WTC11 (cell line): ENCODE data around the gene DIPK2A. TPM values are rescaled to one million over a fixed set of nuclear protein-coding genes. Genes with fewer than 3 reads are reported as not detected.

ENCODE experiments used
- FOXP1 ChIP-seq: sonication (generic); formaldehyde crosslinking; IDR thresholded peaks from 2 replicates; pipeline ENCODE4 v1.8.0; 2022; ENCODE audit warnings: missing genetic modification reagents, mild to moderate bottlenecking, moderate library complexity, borderline replicate concordance
- total RNA-seq: library from RNA; stranded (reverse); gene quantifications from 3 replicates; pipeline ENCODE4 v1.2.3, GENCODE V29; 2021
- TF ChIP-seq, protein P1 (sequence below): sonication (generic); formaldehyde crosslinking; IDR thresholded peaks from 2 replicates; pipeline ENCODE4 v1.8.0; 2023; ENCODE audit warnings: mild to moderate bottlenecking, missing genetic modification reagents
- TF ChIP-seq, protein P2 (sequence below): sonication (generic); formaldehyde crosslinking; IDR thresholded peaks from 2 replicates; pipeline ENCODE4 v1.8.0; 2022; ENCODE audit warnings: mild to moderate bottlenecking, missing genetic modification reagents

The DIPK2A gene
- total RNA-seq, 1 experiment from 2014 or later, result 35.1 TPM

GRCh38 chr3:144018776-144019175 lies 47.2 kb downstream of the DIPK2A start (continued):
- TF ChIP-seq, protein P1, sequence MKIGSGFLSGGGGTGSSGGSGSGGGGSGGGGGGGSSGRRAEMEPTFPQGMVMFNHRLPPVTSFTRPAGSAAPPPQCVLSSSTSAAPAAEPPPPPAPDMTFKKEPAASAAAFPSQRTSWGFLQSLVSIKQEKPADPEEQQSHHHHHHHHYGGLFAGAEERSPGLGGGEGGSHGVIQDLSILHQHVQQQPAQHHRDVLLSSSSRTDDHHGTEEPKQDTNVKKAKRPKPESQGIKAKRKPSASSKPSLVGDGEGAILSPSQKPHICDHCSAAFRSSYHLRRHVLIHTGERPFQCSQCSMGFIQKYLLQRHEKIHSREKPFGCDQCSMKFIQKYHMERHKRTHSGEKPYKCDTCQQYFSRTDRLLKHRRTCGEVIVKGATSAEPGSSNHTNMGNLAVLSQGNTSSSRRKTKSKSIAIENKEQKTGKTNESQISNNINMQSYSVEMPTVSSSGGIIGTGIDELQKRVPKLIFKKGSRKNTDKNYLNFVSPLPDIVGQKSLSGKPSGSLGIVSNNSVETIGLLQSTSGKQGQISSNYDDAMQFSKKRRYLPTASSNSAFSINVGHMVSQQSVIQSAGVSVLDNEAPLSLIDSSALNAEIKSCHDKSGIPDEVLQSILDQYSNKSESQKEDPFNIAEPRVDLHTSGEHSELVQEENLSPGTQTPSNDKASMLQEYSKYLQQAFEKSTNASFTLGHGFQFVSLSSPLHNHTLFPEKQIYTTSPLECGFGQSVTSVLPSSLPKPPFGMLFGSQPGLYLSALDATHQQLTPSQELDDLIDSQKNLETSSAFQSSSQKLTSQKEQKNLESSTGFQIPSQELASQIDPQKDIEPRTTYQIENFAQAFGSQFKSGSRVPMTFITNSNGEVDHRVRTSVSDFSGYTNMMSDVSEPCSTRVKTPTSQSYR (CRISPR knock-in tag), result no peak
- TF ChIP-seq, protein P2, sequence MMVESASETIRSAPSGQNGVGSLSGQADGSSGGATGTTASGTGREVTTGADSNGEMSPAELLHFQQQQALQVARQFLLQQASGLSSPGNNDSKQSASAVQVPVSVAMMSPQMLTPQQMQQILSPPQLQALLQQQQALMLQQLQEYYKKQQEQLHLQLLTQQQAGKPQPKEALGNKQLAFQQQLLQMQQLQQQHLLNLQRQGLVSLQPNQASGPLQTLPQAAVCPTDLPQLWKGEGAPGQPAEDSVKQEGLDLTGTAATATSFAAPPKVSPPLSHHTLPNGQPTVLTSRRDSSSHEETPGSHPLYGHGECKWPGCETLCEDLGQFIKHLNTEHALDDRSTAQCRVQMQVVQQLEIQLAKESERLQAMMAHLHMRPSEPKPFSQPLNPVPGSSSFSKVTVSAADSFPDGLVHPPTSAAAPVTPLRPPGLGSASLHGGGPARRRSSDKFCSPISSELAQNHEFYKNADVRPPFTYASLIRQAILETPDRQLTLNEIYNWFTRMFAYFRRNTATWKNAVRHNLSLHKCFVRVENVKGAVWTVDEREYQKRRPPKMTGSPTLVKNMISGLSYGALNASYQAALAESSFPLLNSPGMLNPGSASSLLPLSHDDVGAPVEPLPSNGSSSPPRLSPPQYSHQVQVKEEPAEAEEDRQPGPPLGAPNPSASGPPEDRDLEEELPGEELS (CRISPR knock-in tag), result no peak
- no peak for TF ChIP-seq FOXP1 (CRISPR knock-in tag)

Other genes with a start within 250 kb of the DIPK2A start
- 1.2 TPM in 3 replicates for gene SLC9A9, start 123.4 kb upstream of the DIPK2A start, total RNA-seq